ENCODE measurements around the gene PTX3. TPM values are rescaled to one million over a fixed set of nuclear protein-coding genes. Genes with fewer than 3 reads are reported as not detected.
A peak's percentile ranks its signal among the peaks of the same experiment; 100 is the strongest.

Gene PTX3
- total and polyA plus RNA-seq, 2 donors (not counting 1 experiment from before 2014, with no cell fraction given), result 464 to 555 TPM

GRCh38 chr3:157417247-157417646, 19.4 kb upstream of the PTX3 start:
- Histone ChIP-seq H3K79me2 (ENCODE audit: control insufficient read depth, insufficient read depth, low read length) (no peaks in the 10 kb centered on the region), H3K36me3 (ENCODE audit: control insufficient read depth, insufficient read depth, low read length) (no peaks in the 10 kb centered on the region), H3K27me3 (ENCODE audit: control insufficient read depth, insufficient read depth, low read length) (no peaks in the 10 kb centered on the region), H3K9me3 (ENCODE audit: control insufficient read depth, insufficient read depth, low read depth, low read length) (no peaks in the 10 kb centered on the region), H2AFZ (ENCODE audit: low read length) (no peak overlapping the region), H3K9ac (ENCODE audit: insufficient read depth, low read length) (no peak overlapping the region), H3K27ac (ENCODE audit: insufficient read depth, low read length) (no peak overlapping the region), H3K4me1 (ENCODE audit: control insufficient read depth, extremely low read depth, insufficient read depth, low read length) (peaks cover 8% of the 10 kb centered on the region), H3K4me3 (replicated peaks in 1 of 4; ENCODE audit: control extremely low read depth in 1 of 4, insufficient read depth in 1 of 4, low read depth in 3 of 4, low read length in 4 of 4) (no peak overlapping the region), H4K20me1 (ENCODE audit: control insufficient read depth, extremely low read depth, insufficient read depth, low read length) (no peaks in the 10 kb centered on the region), H3K4me2 (ENCODE audit: extremely low read depth, insufficient read depth, low read length) (no peak overlapping the region)
- peak in 1 of 2 donors; percentile 34 for DNase-seq (ENCODE audit: low read depth in 2 of 2)
- TF ChIP-seq CTCF (conservative IDR thresholded peaks at IDR 0.05 in 1 of 2, IDR thresholded peaks at IDR 0.05 in 1 of 2; ENCODE audit: low read depth in 1 of 2, low read length in 2 of 2) (no peak), EZH2 (IDR thresholded peaks at IDR 0.05; ENCODE audit: low read length, missing control alignments) (no peak)

GRCh38 chr3:157418104-157418503, 18.5 kb upstream of the PTX3 start:
- no peak overlapping the region for H2AFZ ChIP-seq (ENCODE audit: low read length)
- H3K27me3 ChIP-seq (ENCODE audit: control insufficient read depth, insufficient read depth, low read length), result no peaks in the 10 kb centered on the region
- H3K4me2 ChIP-seq (ENCODE audit: extremely low read depth, insufficient read depth, low read length), result no peak overlapping the region
- H3K4me3 ChIP-seq (replicated peaks in 1 of 4; ENCODE audit: control extremely low read depth in 1 of 4, insufficient read depth in 1 of 4, low read depth in 3 of 4, low read length in 4 of 4), result no peak overlapping the region
- H3K79me2 ChIP-seq (ENCODE audit: control insufficient read depth, insufficient read depth, low read length), result no peaks in the 10 kb centered on the region
- DNase-seq (ENCODE audit: low read depth in 2 of 2), result peak in 1 of 2 donors; percentile 49
- no peak overlapping the region for H3K9ac ChIP-seq (ENCODE audit: insufficient read depth, low read length)
- peaks cover 8% of the 10 kb centered on the region for H3K4me1 ChIP-seq (ENCODE audit: control insufficient read depth, extremely low read depth, insufficient read depth, low read length)
- H4K20me1 ChIP-seq (ENCODE audit: control insufficient read depth, extremely low read depth, insufficient read depth, low read length), result no peaks in the 10 kb centered on the region
- TF ChIP-seq EZH2 (IDR thresholded peaks at IDR 0.05; ENCODE audit: low read length, missing control alignments) (no peak), CTCF (conservative IDR thresholded peaks at IDR 0.05 in 1 of 2, IDR thresholded peaks at IDR 0.05 in 1 of 2; ENCODE audit: low read depth in 1 of 2, low read length in 2 of 2) (no peak)
- no peaks in the 10 kb centered on the region for H3K9me3 ChIP-seq (ENCODE audit: control insufficient read depth, insufficient read depth, low read depth, low read length)
- H3K27ac ChIP-seq (ENCODE audit: insufficient read depth, low read length), result no peak overlapping the region
- H3K36me3 ChIP-seq (ENCODE audit: control insufficient read depth, insufficient read depth, low read length), result no peaks in the 10 kb centered on the region

GRCh38 chr3:157420606-157421130, 16.0 kb upstream of the PTX3 start:
- no peak overlapping the region for H3K27ac ChIP-seq (ENCODE audit: insufficient read depth, low read length)
- no peaks in the 10 kb centered on the region for H3K36me3 ChIP-seq (ENCODE audit: control insufficient read depth, insufficient read depth, low read length)
- H3K9ac ChIP-seq (ENCODE audit: insufficient read depth, low read length), result no peak overlapping the region
- peaks cover 8% of the 10 kb centered on the region for H3K4me1 ChIP-seq (ENCODE audit: control insufficient read depth, extremely low read depth, insufficient read depth, low read length)
- DNase-seq (ENCODE audit: low read depth in 2 of 2), result no peak
- no peak overlapping the region for H3K4me2 ChIP-seq (ENCODE audit: extremely low read depth, insufficient read depth, low read length)
- no peaks in the 10 kb centered on the region for H4K20me1 ChIP-seq (ENCODE audit: control insufficient read depth, extremely low read depth, insufficient read depth, low read length)
- no peaks in the 10 kb centered on the region for H3K27me3 ChIP-seq (ENCODE audit: control insufficient read depth, insufficient read depth, low read length)
- H3K4me3 ChIP-seq (replicated peaks in 1 of 4; ENCODE audit: control extremely low read depth in 1 of 4, insufficient read depth in 1 of 4, low read depth in 3 of 4, low read length in 4 of 4), result no peak overlapping the region
- no peak overlapping the region for H2AFZ ChIP-seq (ENCODE audit: low read length)
- no peaks in the 10 kb centered on the region for H3K79me2 ChIP-seq (ENCODE audit: control insufficient read depth, insufficient read depth, low read length)
- TF ChIP-seq EZH2 (IDR thresholded peaks at IDR 0.05; ENCODE audit: low read length, missing control alignments) (no peak), CTCF (conservative IDR thresholded peaks at IDR 0.05 in 1 of 2, IDR thresholded peaks at IDR 0.05 in 1 of 2; ENCODE audit: low read depth in 1 of 2, low read length in 2 of 2) (no peak)
- H3K9me3 ChIP-seq (ENCODE audit: control insufficient read depth, insufficient read depth, low read depth, low read length), result no peaks in the 10 kb centered on the region

Measured in fibroblast of lung (primary cell).